NCI-H2171 (cell line): Measurements from ENCODE around the gene SIX1.
A peak's percentile ranks its signal among the peaks of the same experiment; 100 is the strongest.

Experiments used
- DNase-seq: peaks from one replicate; lab custom pipeline; 2025; lab: John Stamatoyannopoulos, UW

The SIX1 gene

DNA sequence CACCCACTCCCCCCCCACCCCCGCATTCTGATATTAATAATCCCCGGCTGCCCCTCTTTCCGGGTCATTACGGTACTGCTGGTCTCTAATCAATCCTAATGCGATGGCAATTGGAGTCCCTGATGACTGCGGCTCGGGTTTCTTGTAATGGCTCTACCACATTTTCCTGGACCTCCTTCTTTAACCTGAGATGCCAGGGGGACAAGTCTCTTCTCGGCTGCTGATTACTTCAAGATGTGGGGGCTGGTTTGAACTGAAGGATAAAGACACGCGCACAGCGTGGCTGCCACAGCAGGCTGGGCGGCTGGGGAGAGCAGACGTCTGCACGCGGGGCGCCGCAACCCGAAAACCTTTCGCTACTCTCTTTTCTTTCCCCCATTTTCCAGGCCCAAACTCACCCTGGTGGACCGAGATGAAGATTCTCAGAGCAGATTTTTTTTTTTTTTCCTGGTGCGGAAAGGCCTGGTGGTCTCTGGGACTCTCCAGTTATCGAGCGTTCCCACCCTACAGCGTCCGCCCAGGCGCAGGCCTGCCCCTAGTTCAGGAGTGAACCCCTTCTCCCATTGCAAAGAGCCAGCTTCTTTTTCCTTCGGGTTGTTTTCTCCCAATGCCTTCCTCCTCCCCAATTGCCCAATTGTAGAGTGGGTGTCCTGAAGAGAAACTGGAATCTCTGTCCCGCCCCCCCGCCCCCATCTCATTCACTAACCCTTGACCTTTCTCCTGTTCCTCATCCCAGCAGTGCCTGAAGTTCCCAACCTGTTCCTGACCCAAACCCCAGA is 6.0 kb upstream of the SIX1 start:
- peak; percentile 13 for DNase-seq

GRCh38 chr14:60654334-60654821 is 5.1 kb upstream of the SIX1 start:
- no peak for DNase-seq

DNA sequence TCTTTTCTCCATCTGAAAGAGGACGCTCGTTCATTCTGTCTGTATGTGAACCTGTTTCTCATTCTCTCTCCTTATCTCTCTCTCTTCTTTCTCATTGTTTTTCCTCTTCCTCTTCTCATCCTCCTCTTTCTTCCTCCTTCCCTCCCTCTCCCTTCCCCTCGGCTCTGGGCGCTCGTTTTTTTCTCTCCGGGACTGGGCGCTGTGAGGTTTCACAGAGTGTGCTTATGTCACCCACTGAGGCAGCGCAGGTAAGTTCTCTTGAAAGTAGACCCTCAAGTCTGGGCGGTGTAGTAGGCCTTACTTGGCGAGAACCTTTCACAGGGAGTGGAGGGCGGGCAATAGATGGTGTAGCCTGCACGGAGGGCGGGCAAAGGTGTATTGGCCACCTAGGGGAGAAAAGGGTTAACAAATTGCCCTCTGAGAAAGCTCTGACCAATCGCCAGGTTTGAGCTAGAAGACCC is 4.5 kb upstream of the SIX1 start:
- DNase-seq: no peak

- peak; percentile 65 for DNase-seq
Observed at GRCh38 chr14:60652674-60653651, 3.7 kb upstream of the SIX1 start.

- peak; percentile 72 for DNase-seq
Observed at GRCh38 chr14:60651796-60652673, 2.8 kb upstream of the SIX1 start.

- DNase-seq: no peak
Observed at GRCh38 chr14:60651086-60651795, 2.0 kb upstream of the SIX1 start.

GRCh38 chr14:60650373-60650961 is 1.2 kb upstream of the SIX1 start:
- no peak for DNase-seq

DNA sequence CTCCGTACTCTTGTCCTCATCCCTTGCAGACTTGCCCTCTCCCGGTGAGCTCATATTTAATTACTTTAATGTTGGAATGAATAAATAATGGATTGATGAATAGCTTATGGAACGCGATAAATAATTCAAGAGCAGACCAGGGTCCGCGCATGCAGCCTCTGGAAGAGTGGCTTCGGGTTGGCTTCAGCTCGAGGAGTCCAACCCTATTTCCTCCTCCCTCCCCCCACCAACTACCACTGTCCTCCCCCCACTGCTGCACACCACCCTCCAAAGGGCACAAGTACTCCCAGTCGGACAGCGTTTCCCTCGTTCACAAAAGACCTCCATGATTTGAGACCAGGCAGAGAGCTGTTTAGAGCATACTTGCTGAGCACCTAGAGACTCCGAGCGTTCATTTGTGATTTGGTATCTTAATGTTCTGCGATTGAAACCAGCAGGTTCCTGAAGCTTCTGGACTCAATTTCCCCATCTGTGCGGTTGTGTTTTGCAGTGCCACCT is 647 bp upstream of the SIX1 start:
- no peak for DNase-seq

DNA sequence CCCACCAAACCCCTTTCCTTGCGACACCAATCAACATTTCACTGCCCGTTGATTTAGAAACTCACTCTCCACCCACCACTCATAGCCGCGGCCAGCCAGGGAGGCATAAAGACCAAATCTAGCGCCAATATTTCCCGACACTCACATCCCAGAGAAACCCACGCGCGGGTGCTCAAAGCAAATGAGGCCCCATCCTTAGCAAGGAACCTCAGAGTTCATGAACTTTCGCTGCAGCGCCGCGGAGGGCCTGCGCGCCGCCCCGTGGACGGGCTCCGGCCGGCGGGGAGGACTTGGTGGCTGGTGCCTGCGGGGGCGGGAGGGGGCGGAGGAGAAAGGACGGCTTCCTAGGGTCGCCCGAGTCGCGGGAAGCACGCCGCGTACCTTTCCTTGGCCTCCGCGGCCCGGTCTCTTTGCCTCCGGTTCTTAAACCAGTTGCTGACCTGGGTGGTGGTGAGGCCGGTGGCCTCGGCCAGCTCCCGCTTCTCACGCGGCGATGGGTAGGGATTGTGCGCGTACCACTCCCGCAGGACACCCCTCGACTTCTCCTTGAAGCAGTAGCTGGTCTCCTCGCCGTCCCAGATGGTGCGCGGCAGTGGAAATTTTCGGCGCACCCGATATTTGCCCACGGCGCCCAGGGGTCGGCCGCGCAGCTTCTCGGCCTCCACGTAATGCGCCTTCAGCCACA is 886 bp downstream of the SIX1 start:
- no peak for DNase-seq

- no peak for DNase-seq
Observed at GRCh38 chr14:60647837-60648248, 1.4 kb downstream of the SIX1 start.

GRCh38 chr14:60647081-60647836 is 2.0 kb downstream of the SIX1 start:
- peak; percentile 19 for DNase-seq

DNA sequence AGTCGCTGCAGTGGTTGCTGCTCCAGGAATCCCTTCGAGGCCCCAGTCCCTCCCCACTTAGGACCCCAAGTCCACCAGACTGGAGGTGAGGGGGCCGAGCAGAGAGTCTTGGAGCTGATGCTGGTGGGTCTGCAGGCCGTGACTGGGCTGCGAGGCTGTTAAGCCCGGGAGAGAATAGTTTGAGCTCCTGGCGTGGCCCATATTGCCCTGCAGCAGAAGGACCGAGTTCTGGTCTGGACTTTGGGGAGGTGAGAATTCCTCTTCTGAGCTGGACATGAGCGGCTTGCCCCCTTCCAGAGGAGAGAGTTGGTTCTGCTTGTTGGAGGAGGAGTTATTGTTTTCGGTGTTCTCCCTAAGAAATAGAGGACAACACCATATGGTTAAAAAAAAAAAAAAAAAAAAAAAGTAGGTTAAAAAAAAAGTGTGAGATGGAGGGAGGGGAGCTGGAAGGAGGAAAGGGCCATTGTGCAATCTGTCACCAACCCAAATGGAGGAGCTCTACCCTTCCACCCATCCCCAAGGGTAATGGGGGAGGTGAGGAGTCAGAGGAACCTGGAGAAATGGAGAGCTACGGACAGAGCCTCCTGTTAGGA is 3.0 kb downstream of the SIX1 start:
- peak; percentile 94 for DNase-seq

- DNase-seq: no peak
Observed at GRCh38 chr14:60645126-60645741, 4.0 kb downstream of the SIX1 start.

GRCh38 chr14:60644666-60645065 is 4.6 kb downstream of the SIX1 start:
- DNase-seq: no peak

DNA sequence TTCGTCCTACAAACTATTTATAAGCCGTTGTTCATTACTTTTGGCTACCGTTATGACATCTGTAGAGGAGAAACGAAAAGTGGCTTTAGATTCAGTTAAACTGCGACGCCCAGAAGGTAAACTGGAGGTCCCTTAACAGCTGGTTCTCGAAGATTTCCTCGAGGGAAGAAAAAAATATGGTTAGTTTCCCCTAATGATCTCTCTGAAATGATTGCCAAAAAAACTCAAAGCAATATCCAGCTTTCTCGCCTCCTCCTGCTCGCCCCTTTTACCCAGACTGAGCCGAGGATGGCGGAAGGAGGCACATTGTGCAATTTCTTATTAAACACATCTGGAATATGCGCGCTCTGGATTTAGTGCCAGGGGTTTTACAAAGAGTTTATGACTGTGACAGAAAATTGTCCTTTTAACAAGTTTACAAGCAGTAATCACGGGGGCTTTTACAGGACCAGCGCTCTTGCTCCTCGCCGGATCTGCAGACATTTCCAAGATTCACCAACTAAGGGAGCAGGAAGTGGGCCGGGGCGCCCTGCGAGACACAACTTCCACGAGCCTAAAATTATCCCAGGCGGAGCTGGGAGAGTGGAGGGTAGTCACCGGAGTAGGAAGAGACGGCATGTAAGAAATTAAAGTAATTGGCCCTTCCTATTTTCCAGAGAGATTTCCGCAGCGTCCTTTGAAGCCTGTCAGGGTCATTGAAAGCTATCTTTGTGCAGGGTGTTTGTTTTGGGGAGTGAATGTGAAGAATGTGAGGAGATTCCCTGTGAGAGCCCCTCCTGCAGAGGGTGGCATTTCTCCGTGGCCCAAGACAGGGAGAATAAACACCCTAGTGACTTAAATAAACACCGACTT is 5.6 kb downstream of the SIX1 start:
- DNase-seq: no peak

GRCh38 chr14:60643141-60643462 is 6.2 kb downstream of the SIX1 start:
- DNase-seq: no peak
